TTC549 (cell line): ENCODE data around the gene PGC.

Source experiments
- FAIRE-seq: peaks from 2 replicates; lab custom pipeline; 2012; peaks lifted over from hg19 to GRCh38; lab: Jason Lieb, UNC

PGC gene

DNA sequence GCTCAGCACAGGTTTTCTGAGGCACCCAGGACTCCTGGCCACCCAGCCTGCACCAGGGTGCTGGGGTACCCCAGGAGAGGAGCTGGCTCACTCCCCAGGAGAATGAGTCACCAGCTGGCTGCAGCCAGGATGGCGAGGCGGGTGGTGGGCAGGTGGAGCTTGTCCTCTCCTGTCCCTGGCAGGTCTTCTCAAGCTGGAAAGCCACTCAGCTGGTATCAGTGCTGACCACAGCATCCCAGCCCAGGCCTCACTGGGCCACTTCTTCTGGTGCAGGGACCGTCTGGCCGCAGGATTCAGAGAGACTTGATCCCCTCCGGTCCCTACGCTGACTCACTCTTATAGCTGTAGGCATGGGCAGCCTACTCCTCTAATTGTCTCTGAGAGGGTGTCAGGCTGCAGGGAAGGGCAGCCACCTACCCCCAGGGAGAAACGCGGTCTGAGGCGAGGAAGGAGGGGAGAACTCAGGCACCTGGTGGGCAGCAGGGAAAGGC, 34.0 kb downstream of the PGC start:
- no peak for FAIRE-seq

DNA sequence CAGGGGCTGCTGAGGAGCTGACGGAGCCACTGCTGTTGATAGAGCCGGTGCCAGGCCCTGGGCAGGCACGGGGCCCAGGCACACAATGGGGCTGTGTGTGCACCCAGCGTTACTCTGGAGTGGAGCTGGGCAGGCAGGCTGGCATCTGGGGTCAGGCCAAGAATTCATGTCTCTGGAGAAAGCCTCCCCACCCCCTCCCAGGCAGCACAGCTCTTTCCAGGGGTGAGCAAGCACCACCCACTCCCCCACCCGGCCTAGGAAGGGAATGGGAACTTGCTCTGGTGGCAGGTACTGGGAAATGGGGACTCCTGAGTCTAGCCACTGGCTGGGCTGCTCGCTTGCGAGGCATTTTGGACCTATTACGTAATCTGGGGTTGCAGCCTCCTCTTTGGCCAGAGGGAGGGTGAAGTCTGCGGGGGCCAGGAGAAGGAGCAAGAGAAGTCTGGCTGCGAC, 34.5 kb downstream of the PGC start:
- no peak for FAIRE-seq

DNA sequence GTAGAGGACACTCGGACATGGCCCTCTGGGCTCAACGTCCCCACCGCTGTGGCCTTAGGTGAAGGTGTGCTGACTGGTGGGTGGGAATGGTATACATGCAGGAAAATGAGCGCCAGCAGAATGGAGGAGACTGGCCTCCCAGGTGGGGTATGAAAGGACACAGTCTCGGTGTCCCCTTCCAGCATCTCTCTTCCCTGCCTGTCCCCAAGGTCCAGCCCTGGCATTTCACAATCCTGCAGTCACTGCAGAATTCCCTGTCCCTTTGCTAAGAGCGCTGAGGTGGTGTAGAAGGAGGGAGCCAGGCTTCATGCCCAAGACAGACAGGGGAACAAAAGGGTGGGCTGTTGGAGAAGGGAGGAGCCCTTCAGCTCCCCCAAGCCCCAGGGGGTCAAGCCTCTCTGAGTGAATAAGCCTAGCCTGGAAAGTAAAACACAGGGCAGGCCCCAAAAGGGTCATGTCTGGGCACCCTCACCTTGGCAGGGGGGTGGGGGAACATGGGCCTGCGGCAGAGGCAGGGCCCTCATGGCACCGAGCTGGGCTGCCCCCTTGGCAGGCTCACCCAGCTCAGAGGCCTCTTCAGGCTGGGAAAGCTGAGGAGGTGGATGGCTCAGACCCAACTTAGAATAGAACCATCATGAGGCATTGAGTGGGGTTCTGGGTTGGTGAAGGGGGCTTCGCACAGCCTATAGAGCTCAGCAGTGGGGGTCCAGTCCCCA, 35.7 kb downstream of the PGC start:
- no peak for FAIRE-seq

DNA sequence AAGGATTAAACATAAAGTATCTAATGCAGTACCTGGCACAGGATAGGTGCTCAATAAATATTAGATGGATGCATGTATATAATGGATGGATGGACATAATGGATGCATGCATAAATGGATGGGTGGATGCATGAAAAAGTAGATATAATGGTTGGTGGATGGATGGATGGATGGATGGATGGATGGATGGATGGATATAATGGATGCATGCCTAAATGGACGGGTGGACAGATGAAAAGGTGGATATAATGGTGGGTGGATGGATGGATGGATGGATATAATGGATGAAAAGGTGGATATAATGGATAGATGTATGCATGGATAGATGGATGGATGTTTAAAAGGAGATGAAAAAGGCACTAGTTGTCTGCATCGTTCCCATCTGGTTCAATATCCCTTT, 37.8 kb downstream of the PGC start:
- FAIRE-seq: no peak

DNA sequence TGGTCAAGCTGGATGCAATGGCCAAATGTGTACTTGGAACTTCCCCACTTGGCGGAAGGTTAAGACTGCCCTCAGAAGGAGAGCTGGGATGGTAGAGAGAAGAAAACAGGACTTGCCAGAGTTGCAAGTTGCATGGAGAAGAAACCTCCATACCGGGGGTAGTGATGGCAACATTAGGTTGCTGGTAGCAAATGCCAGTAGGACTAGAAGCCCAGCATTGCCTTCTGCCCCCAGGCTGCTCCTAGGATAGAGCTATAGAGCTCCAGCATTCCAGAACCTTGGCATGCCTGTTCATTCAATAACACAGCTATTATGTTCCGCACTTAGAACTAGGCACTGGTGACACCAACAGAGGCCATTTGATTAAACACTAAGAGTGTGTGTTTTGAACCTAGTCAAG, 38.3 kb downstream of the PGC start:
- FAIRE-seq: no peak

DNA sequence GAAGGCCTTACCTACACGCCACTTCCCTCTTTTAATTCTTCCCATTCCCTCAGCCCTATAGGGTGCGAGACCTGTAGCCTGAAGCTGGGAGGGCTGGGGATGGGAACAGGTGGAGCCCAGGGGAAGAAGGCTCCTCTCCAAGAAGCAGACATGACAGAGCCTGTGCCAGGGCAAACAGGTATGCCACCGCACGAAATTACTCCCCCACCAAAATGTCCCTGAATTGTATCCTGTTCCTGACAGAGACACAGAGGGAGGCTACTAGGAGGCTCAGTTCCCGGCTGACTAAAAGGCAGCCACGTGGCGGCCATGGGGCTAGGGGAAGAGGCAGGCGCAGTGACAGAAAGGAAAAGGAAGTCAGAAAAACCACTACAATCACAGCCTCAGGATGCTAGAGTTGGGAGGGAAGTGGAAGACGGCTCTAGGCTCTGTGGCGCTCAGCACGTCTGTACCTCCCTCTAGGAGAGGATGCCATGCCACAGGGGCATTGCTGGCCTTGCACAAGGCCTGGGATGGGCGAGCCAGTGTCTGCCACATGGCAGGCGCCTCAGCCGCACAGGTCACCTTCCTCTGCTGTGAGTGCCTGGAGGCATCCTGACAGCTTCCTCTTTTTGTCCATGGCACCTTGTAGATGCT, 39.5 kb downstream of the PGC start:
- FAIRE-seq: no peak

DNA sequence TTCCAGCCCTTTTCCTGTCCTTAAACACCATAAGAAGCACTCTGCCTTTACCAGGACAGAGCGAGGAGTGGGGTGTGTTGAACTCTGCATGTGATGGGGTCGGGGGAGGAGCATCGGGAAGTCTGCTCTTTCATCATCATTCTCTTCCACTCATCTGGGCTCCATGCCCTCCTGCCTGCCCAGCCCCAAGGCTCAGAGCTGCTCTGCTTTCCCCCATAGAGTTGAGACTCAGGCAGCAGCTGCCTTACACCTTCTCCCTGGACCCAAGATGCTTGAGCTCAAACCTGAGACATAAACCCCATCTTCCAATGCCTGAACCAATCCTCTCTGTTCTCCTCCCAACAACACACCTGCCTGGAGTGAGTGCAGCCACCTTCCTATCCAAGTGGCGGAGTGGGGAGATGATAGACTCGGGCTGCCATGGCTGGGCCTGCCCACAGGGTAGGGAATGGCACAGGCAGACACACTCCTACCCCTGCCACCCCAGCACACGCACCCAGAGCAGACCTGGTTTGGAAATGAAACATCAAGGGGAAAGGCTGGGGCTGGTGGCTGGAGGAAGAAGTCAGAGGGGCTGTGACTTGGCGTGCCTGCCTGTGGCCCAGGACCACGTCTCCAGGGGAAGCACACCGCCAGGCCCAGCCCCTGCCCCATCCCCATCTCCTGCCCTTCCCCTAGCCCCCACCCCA, 40.2 kb downstream of the PGC start:
- no peak for FAIRE-seq

DNA sequence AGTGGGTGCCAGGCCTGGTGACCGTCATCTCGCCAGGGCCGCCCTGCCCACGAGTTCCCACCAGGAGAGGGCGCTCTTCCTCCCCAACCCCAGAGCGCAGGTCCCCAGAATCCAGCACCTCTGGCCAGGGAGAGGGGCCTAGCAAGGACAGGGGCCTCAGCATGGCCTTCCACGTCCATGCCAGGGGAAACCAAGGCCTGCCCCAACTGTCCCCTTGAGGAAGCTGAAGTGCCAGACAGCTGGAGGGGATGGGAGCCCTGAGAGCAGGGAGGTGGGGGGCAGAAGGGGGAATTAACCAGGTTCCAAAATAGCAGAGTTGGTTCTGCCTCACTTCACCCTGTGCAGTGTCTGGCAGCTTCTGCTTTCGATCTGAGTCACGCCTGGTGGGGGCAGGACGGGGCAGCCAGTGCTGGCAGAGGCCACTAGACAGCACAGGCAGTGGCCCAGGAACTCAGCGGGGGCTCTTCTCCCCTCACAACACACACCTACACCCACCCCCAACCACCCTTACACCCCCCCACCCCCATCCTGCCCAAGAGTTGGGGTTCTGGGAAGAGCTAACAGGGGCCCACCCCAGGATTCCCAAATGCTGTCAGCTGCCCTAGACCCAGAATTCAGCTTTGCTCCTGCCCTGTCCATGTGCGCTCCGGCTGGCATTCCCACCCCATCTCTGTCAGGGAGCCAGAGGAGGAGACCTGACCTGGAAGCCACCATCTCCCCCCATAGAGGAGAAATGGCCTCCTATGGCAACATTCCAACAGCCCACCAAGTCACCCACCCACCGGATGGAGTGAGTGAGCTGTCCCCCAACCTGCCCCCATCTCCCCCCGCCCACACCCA, 41.0 kb downstream of the PGC start:
- FAIRE-seq: no peak

DNA sequence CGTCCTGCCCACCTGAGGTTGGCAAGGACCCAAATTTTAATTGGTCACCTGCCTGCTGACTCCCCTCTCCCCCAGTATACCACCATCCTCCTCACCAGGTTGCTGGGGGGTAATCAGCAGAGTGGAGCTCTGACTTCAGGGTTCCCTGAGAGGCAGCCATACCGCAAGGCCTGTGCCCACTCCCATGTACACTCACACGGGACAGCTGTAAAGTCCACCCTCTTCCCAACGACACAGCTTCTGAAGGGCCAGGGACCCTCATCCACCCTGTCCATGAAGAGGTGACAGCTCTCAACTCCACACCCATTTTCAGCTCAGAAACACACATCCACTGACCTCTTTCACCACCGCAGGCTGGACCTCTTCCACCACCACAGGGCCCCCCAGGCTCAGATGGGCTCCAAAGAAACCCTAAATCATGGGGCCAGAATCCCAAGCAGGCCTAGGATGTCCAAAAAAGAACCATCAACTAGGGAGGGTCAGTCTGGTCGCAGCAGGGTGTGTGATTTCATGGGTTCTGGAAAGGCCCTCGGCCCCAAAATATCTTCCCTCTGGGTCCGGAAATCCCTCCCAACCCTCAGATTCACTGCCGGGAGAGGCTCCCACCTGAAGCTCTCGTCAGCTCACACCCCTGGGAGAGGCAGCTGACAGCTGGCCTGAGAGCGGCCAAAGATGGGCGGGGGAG, 41.7 kb downstream of the PGC start:
- FAIRE-seq: no peak

DNA sequence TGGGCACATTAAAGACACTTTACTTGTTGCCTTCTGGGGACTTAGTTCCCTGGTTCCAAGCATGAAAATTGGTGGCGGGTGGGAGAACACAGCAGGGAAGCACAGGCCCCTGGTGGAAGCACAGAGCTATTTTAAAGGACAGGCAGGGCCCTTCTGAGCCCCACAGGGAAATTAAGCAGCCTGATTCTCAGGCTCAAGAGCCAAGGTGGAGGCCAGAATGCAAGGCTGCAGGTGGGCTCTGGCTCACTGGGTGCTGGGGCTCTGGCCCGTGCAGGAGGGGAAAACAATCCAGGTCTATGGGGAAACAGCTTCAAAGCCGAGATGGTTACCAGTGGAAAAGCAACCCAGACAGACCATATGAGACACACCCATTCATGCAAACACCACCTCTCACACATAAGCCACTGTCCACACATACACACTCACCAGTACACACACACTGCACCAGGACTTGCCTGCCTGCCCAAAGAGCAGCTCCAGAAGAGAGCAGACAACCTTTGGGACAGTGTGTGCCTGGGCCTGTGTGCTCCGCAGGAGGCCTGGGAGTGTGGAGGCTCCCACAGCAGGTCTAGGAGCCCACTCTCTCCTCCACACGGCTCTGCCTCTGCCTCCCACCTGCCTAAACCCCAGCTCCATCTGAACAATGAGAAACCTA, 42.4 kb downstream of the PGC start:
- FAIRE-seq: no peak

DNA sequence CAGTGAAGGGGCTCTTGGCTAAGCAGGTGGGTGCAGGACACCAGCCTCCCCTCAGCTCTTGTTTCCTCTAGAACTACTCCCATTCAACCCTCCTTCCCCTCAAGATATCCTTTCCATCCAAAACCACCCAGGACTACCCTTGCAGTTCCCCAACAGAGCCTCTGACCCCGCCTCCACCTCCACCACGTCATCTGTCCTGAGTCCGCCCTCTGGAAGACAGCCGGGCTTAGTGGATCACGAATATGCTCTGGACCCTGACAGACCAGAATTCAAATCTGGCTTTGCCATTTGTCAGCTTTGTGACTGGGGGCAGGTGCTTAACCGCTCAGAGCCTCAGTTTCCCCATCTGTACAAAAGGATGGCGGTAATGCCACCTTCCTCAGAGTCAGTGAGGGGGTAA, 43.2 kb downstream of the PGC start:
- no peak for FAIRE-seq

DNA sequence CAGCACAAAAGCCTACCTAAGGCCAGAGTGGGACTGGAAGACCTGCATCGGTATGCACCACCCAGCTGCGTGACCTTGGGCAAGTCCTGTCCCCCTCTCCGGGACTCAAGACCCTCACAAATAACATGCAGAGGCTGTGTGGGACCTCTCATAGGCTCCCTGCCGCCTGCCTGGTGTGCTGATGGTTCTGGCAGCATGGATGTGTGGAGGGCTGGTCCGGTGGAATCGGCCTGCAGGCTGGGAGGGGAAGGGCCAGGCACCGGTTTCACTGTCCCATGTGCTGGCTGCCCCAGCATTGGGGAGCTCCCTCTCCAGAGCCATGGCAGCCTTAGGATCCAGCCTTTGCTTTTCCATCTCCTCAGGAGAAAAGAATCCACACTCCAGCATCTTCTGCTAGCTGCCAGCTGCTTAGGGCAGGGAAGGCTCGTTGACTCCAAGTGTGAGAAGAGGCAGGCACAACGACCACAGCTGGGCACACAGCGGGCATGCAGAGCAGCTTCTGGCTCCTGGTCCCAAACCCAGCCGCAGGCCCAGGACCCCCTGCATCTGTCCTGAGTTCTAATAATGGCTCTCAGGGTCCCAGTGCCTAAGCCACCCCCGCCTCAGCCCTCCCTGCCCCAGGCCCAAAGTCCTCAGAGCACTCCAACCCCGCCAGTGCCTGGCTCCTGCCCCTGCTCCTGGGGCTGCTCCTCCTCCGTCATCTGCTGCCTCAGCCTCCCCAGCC, 44.3 kb downstream of the PGC start:
- no peak for FAIRE-seq

DNA sequence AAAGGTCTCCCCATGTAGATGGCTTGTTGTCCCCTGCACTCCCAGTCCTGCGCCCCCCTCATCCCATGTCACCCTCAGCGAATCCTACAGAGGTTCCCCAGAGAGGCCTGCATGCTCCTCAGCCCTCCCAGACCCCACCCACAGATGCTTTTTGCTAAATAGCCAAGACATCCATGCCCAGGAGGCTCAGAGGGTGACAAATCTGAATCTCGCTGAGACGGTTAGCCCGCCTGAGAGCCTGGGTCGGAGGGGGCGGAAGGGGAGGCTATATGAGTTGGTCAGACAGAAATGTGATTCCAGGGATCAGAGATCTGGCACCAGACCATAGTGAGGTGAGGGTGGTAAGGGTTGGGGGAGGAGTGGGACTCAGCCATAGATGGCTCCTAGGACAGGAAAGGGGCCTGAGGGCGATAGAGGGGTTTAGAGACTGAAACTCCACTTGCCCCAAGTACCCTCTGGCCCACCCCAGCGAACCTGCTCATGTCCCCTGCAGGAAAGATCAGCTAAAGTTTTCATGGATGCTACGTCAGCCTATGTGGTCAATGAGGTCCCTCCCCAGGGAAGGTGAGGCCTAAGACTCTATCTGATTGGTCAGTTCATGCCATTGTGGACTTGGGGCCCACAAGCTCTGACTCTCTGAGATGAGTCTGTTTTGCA, 45.0 kb downstream of the PGC start:
- no peak for FAIRE-seq

DNA sequence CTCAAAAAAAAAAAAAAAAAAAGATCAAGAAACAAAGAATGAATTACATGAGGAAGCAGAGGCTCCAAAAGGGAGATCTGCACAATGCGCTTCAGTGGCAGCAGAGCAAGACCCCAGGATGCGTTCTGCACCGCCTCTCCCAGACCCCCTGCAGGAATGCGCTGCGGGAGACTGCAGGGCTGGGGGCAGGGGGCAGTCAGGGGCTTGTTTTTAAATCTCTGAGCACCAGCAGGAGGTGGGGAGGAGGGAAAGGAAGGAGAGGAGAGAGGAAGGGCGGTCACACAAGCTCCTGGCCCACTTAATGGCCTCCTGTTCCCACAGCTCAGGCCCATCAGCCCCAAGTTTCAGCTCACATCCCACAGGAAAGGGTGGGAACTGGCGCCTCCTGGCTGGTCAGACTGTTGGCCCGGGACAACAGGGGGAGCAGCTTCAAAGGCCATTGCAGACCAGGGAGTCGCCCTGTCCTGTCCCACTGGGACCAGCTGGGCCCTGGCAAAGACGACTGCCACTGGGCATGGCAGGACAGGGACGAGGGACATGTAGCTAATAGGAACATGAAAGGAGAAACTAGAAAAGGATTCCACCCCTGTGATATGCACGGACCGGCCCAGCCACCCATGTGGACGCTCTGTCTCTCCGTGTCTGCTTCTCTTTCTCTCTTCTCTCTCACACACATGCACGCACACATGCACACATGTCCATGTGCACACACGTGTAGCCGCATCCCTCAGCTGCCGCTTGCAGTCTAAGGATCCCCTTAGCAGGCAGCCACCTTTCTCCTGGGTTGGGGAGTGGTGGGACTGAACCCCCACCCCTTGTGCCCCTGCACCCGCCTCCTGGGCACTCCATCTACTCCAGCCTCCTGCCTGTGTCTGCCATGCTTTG, 46.5 kb downstream of the PGC start:
- no peak for FAIRE-seq

DNA sequence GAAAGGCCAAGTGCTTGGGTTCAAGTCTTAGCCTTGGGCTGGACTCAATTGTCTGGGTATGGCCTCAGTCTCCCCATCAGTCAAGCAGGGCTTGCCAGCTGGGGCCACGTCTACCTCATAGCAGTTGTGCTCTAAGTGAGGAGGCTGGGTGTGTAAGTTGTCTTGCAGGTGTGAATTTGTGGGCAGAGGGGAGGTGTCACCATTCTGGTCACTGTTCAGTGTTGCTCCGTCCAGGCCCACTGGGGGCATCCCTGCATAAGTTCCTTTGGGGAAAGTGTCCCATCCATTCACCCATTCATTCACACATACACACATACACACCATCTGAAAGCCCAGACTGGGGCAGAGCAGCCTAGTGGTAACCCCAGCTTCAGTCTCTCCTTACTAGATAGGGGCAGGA, 48.1 kb downstream of the PGC start:
- no peak for FAIRE-seq

DNA sequence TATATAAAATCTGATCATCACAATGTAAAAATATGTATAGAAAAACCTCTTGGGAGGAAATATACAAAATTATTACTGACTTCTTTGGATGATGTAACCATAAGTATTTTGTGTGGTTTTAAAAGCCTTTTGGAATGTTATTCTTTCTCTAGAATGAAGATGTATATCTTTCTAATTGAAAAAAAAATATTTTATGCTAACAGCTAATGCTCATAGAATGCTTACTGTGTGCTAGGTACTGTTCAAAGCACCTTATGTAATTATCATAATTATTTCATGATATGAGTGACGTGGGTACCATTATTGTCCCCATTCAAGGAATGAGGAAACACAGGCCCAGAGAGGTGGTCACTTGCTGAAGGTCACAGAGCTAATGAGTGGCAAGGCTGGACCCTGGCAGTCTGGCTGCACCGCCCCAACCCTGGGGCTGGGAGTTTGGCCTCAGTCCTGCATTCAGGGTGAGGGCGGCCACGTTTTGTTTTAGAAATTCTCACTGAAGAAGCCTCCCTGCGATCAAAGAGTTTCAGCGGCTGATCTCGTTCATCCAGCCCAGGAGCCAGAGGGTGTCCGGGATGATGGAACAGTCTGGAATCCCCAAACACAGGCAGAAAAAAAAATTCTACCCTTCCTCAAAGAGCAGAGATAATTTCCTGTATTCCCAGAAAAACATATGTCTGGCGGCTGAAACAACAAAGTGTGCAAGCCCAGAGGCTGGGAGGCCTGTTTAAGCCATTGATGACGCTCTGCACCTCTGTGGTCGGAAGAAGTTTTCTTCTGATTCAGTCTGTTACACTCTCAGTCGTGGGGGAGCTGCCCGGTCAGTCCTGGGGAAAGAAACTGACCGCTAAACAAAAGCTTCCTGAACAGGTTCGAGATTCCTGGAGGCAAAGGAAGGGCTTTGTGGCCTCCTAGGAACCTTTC, 49.1 kb downstream of the PGC start:
- FAIRE-seq: no peak

DNA sequence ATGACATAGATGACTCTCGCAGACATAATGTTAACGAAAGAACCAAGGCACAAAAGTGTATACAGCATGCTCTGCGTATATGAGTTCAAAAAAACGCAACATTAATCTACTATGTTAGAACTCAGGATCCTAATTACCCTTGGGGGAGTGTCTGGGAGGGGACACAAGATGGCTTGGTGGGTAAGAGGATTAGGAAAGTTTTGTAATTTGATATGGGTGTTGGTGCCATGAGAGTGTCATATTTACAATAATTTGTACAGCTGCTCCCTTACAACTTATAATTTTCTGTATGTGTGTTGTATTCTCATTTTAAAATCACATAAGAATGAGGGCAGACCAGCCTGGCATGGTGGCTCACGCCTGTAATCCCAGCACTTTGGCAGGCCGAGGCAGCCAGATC, 50.4 kb downstream of the PGC start:
- no peak for FAIRE-seq

DNA sequence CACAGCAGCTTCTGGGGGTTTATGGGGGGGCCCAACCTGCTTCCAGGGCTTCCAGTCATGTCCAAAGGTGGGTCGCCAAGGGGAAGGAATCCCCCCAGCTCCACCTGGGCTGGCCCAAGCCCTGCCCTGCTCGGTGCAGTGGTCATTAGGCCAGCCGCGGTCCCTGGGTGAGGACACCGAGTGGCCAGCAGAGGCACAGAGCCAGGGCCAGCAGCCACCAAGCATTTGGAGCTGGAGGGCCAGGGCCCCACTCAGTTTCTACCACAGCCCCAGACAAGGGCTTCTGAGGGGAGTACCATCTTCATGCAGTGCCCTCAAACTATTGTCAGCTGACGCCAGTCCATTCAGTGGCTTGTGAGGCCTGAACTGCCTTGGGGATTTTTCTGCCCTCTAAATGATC, 51.4 kb downstream of the PGC start:
- no peak for FAIRE-seq
